ENCODE measurements around the gene PID1.

DNA sequence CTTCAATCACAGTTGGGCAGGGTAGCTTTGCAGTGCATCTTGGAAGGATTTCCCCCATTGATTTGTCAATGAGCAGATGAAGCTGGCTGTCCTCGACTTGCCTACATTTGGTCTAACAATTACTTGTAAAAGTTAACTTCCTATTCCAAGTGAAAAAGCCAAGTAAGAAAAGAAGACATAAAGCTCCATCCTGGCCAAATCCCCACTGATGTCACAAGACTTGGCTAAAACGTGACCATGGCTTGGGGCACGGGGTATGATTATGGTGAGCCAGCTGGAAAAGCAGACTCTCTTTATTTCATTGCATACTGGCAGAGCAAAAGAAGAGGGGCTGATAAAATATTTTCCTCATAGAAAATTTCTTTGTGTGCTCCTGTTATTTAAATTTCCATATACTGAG, 25.4 kb upstream of the PID1 start:
- TF ChIP-seq, protein P1, sequence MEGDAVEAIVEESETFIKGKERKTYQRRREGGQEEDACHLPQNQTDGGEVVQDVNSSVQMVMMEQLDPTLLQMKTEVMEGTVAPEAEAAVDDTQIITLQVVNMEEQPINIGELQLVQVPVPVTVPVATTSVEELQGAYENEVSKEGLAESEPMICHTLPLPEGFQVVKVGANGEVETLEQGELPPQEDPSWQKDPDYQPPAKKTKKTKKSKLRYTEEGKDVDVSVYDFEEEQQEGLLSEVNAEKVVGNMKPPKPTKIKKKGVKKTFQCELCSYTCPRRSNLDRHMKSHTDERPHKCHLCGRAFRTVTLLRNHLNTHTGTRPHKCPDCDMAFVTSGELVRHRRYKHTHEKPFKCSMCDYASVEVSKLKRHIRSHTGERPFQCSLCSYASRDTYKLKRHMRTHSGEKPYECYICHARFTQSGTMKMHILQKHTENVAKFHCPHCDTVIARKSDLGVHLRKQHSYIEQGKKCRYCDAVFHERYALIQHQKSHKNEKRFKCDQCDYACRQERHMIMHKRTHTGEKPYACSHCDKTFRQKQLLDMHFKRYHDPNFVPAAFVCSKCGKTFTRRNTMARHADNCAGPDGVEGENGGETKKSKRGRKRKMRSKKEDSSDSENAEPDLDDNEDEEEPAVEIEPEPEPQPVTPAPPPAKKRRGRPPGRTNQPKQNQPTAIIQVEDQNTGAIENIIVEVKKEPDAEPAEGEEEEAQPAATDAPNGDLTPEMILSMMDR (IDR thresholded peaks at IDR 0.05) = no peak
- TF ChIP-seq POLR2AphosphoS5 (IDR thresholded peaks at IDR 0.05) = no peak
- TF ChIP-seq POLR2A (IDR thresholded peaks at IDR 0.05) = no peak

Measured in sigmoid colon (tissue), 4 donors.